Upper lobe of left lung (tissue), 4 donors: ENCODE measurements around the gene EFCAB8.

Source experiments
- POLR2A ChIP-seq, 4 donors: fragments of 450-650 bp; IDR thresholded peaks; one replicate each; pipeline ENCODE4 v1.5.1; 2016 to 2017; ENCODE audit warnings: antibody characterized with exemption in 4 of 4, mild to moderate bottlenecking in 2 of 4
- POLR2AphosphoS5 ChIP-seq, 2 donors: sonication (generic); formaldehyde crosslinking; IDR thresholded peaks; one replicate each; pipeline ENCODE4 v1.5.1; 2017; ENCODE audit warnings: antibody characterized with exemption in 2 of 2
- TF ChIP-seq, protein P1 (sequence below), 6 experiments: fragments of 450-650 bp in 4 of 6; fragments of 200-600 bp in 2 of 6; sonication (generic) in 2 of 6; IDR thresholded peaks; one replicate each; pipeline ENCODE4 v1.5.1; 2016 to 2019; ENCODE audit warnings: antibody characterized with exemption in 6 of 6

DNA sequence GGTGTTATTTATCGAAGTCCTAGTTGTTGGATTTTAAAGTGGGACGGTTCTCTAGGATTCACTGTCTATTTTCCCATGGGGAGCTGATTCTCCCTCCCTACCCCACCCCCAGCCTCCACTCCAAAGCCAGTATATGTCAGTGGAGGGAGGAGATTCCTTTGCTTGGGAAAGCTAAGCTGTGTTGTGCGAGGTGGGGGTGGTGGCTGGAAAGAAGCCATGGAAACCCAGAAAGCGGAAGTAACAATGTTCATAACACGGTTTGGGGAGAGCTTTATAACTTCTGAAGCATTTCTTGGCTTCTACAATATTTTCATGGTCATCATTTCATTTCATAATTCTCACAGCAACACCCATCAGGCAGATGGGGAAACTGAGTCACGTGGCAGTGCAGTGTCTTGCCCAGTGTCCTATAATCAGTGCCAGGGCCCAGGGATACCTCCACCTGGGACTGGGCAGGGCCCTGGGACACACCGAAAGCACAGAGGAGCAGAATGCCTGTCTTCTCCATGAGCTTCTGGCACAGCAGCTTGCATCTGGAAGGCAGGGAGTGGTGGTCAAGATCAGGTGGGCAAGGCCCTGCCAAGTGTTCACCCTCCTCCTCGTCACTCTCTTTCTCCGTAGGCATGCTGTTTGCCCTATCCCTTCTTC, 141.0 kb downstream of the EFCAB8 start:
- TF ChIP-seq, protein P1, sequence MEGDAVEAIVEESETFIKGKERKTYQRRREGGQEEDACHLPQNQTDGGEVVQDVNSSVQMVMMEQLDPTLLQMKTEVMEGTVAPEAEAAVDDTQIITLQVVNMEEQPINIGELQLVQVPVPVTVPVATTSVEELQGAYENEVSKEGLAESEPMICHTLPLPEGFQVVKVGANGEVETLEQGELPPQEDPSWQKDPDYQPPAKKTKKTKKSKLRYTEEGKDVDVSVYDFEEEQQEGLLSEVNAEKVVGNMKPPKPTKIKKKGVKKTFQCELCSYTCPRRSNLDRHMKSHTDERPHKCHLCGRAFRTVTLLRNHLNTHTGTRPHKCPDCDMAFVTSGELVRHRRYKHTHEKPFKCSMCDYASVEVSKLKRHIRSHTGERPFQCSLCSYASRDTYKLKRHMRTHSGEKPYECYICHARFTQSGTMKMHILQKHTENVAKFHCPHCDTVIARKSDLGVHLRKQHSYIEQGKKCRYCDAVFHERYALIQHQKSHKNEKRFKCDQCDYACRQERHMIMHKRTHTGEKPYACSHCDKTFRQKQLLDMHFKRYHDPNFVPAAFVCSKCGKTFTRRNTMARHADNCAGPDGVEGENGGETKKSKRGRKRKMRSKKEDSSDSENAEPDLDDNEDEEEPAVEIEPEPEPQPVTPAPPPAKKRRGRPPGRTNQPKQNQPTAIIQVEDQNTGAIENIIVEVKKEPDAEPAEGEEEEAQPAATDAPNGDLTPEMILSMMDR (IDR thresholded peaks at IDR 0.05), result no peak
- TF ChIP-seq POLR2A (IDR thresholded peaks at IDR 0.05) (no peak), POLR2AphosphoS5 (IDR thresholded peaks at IDR 0.05) (no peak)
